HepG2 (cell line): ENCODE measurements around the gene TBXA2R. TPM values are rescaled to one million over a fixed set of nuclear protein-coding genes. Genes with fewer than 3 reads are reported as not detected.

Source experiments
- AKAP8 ChIP-seq: sonication (generic); formaldehyde crosslinking; IDR thresholded peaks from 2 replicates; pipeline ENCODE4 v1.5.1; 2020; ENCODE audit warnings: mild to moderate bottlenecking, missing genetic modification reagents
- FOXA1 ChIP-seq, 2 experiments: fragments of 450-650 bp in 1 of 2; sonication (generic) in 1 of 2; formaldehyde crosslinking in 1 of 2; IDR thresholded peaks; 2 replicates each; pipeline versions ENCODE4 v1.4.0 to v1.6.1; 2016 to 2020; ENCODE audit warnings: missing genetic modification reagents in 1 of 2
- GLI4 ChIP-seq: sonication (generic); formaldehyde crosslinking; IDR thresholded peaks from 2 replicates; pipeline ENCODE4 v1.5.1; 2020; ENCODE audit warnings: missing genetic modification reagents, mild to moderate bottlenecking, moderate library complexity, borderline replicate concordance
- HIVEP1 ChIP-seq: sonication (generic); formaldehyde crosslinking; IDR thresholded peaks from 2 replicates; pipeline ENCODE4 v1.4.0; 2020; ENCODE audit warnings: mild to moderate bottlenecking, missing genetic modification reagents
- NR2F6 ChIP-seq, 2 experiments: IDR thresholded peaks; 2 replicates each; pipeline ENCODE4 v1.6.1; 2016; ENCODE audit warnings: antibody characterized with exemption in 1 of 2, mild to moderate bottlenecking in 1 of 2
- ZBTB42 ChIP-seq: sonication (generic); formaldehyde crosslinking; IDR thresholded peaks from 2 replicates; pipeline ENCODE4 v1.5.0; 2020; ENCODE audit warnings: mild to moderate bottlenecking, missing genetic modification reagents
- ZFP1 ChIP-seq: IDR thresholded peaks from 2 replicates; pipeline ENCODE4 v1.6.1; 2016
- ZFP37 ChIP-seq: sonication (generic); formaldehyde crosslinking; IDR thresholded peaks from 2 replicates; pipeline ENCODE4 v1.4.0; 2020; ENCODE audit warnings: missing genetic modification reagents, borderline replicate concordance
- ZNF224 ChIP-seq: sonication (generic); formaldehyde crosslinking; IDR thresholded peaks from 2 replicates; pipeline ENCODE4 v1.5.0; 2020; ENCODE audit warnings: mild to moderate bottlenecking, missing genetic modification reagents
- polyA plus RNA-seq, 8 experiments: library from polyadenylated mRNA; depleted of rRNA in 3 of 8; stranded (reverse) in 7 of 8; unstranded in 1 of 8; fragments of >200 nt; fragmentation: Illumina TruSeq in 4 of 8; extraction: Trizol in 4 of 8; gene quantifications; 2 replicates each; pipeline versions ENCODE4 v1.2.1 to v1.2.3, GENCODE V29; 2011 to 2016; ENCODE audit warnings: low read depth in 4 of 8, missing spikeins in 1 of 8, mixed read lengths in 1 of 8; ENCODE audit not compliant: insufficient read depth in 1 of 8
- total RNA-seq, 5 experiments: library from RNA; depleted of rRNA; stranded (reverse); fragments of >200 nt; fragmentation: Illumina TruSeq; extraction: Trizol; gene quantifications; 2 replicates each; pipeline ENCODE4 v1.2.3, GENCODE V29; 2016; ENCODE audit warnings: low read depth in 1 of 5
- TF ChIP-seq, protein P1 (sequence below): IDR thresholded peaks from 2 replicates; pipeline ENCODE4 v1.6.1; 2016; ENCODE audit warnings: missing compliant biosample characterization, missing genetic modification reagents, borderline replicate concordance
- TF ChIP-seq, protein P2 (sequence below): IDR thresholded peaks from 2 replicates; pipeline ENCODE4 v1.6.1; 2012; ENCODE audit warnings: low read length, improper control_type of control experiment
- TF ChIP-seq, protein P3 (sequence below): sonication (generic); formaldehyde crosslinking; IDR thresholded peaks from 2 replicates; pipeline ENCODE4 v1.4.0; 2020; ENCODE audit warnings: mild to moderate bottlenecking, missing genetic modification reagents

Gene TBXA2R
- total and polyA plus RNA-seq, 2 of the 13 experiments (the other 11 are each of a cell fraction or from before 2014, with no cell fraction given) = 0.09 TPM; not detected in 1

DNA sequence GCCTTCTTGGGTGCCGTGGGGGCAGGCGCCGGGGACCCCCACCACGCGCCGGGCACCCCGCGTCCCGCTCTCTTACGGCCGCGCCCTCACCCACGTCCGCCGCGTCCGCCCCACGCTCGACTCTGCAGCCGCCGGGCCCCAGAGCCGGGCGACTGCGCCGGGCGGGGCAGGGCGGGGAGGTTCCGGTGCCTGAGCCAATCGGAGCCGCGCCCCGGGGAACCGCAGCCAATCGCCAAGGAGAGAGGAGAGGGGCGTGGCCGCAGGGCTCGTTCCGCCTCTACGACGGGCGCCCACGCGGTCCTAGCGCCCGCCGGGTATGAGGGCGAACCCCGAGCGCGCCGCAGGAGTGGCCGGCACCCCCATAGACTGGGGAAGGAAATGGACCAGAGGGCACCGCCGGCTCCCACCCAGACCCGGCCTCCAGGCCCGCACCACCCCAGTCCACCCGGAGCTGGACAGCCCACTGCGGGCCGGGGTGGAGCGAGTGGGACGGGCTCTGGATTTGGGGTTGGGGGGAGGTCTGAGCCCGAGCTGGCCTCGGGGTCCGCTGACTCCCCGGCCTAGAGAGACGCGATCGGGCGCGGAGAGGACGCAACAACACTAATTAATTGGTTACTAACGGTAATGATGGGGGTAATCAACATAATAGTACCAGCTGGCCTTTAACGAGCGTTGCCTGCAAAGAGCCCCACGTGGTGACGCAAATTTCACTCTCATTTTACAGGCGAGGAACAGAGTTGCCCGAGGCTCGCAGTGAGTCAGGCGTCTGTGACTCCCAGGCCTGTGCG, 49.0 kb downstream of the TBXA2R start, which contains the start of gene MFSD12 (continued):
- TF ChIP-seq, protein P1, sequence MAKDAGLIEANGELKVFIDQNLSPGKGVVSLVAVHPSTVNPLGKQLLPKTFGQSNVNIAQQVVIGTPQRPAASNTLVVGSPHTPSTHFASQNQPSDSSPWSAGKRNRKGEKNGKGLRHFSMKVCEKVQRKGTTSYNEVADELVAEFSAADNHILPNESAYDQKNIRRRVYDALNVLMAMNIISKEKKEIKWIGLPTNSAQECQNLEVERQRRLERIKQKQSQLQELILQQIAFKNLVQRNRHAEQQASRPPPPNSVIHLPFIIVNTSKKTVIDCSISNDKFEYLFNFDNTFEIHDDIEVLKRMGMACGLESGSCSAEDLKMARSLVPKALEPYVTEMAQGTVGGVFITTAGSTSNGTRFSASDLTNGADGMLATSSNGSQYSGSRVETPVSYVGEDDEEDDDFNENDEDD (CRISPR knock-in tag) = no peak
- TF ChIP-seq, protein P2, sequence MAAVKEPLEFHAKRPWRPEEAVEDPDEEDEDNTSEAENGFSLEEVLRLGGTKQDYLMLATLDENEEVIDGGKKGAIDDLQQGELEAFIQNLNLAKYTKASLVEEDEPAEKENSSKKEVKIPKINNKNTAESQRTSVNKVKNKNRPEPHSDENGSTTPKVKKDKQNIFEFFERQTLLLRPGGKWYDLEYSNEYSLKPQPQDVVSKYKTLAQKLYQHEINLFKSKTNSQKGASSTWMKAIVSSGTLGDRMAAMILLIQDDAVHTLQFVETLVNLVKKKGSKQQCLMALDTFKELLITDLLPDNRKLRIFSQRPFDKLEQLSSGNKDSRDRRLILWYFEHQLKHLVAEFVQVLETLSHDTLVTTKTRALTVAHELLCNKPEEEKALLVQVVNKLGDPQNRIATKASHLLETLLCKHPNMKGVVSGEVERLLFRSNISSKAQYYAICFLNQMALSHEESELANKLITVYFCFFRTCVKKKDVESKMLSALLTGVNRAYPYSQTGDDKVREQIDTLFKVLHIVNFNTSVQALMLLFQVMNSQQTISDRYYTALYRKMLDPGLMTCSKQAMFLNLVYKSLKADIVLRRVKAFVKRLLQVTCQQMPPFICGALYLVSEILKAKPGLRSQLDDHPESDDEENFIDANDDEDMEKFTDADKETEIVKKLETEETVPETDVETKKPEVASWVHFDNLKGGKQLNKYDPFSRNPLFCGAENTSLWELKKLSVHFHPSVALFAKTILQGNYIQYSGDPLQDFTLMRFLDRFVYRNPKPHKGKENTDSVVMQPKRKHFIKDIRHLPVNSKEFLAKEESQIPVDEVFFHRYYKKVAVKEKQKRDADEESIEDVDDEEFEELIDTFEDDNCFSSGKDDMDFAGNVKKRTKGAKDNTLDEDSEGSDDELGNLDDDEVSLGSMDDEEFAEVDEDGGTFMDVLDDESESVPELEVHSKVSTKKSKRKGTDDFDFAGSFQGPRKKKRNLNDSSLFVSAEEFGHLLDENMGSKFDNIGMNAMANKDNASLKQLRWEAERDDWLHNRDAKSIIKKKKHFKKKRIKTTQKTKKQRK = no peak
- TF ChIP-seq ZBTB42 (CRISPR knock-in tag) (peak; percentile 59; the same call in 1 of the 2 replicates), NR2F6 (IDR thresholded peaks at IDR 0.05) (no peak), NR2F6 (CRISPR knock-in tag; IDR thresholded peaks at IDR 0.05) (no peak), FOXA1 (IDR thresholded peaks at IDR 0.05) (no peak), FOXA1 (CRISPR knock-in tag; IDR thresholded peaks at IDR 0.05) (no peak), HIVEP1 (CRISPR knock-in tag) (no peak), ZFP37 (CRISPR knock-in tag) (no peak), ZFP1 (CRISPR knock-in tag) (no peak), GLI4 (CRISPR knock-in tag) (0 out of 2 replicates have a peak, but pooled peaks have one; percentile 16), ZNF224 (CRISPR knock-in tag) (0 out of 2 replicates have a peak, but pooled peaks have one; percentile 44), AKAP8 (CRISPR knock-in tag) (no peak)
- TF ChIP-seq, protein P3, sequence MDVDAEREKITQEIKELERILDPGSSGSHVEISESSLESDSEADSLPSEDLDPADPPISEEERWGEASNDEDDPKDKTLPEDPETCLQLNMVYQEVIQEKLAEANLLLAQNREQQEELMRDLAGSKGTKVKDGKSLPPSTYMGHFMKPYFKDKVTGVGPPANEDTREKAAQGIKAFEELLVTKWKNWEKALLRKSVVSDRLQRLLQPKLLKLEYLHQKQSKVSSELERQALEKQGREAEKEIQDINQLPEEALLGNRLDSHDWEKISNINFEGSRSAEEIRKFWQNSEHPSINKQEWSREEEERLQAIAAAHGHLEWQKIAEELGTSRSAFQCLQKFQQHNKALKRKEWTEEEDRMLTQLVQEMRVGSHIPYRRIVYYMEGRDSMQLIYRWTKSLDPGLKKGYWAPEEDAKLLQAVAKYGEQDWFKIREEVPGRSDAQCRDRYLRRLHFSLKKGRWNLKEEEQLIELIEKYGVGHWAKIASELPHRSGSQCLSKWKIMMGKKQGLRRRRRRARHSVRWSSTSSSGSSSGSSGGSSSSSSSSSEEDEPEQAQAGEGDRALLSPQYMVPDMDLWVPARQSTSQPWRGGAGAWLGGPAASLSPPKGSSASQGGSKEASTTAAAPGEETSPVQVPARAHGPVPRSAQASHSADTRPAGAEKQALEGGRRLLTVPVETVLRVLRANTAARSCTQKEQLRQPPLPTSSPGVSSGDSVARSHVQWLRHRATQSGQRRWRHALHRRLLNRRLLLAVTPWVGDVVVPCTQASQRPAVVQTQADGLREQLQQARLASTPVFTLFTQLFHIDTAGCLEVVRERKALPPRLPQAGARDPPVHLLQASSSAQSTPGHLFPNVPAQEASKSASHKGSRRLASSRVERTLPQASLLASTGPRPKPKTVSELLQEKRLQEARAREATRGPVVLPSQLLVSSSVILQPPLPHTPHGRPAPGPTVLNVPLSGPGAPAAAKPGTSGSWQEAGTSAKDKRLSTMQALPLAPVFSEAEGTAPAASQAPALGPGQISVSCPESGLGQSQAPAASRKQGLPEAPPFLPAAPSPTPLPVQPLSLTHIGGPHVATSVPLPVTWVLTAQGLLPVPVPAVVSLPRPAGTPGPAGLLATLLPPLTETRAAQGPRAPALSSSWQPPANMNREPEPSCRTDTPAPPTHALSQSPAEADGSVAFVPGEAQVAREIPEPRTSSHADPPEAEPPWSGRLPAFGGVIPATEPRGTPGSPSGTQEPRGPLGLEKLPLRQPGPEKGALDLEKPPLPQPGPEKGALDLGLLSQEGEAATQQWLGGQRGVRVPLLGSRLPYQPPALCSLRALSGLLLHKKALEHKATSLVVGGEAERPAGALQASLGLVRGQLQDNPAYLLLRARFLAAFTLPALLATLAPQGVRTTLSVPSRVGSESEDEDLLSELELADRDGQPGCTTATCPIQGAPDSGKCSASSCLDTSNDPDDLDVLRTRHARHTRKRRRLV (CRISPR knock-in tag) = no peak
